K562 (cell line): ENCODE measurements around the gene MLC1. TPM values are rescaled to one million over a fixed set of nuclear protein-coding genes. Genes with fewer than 3 reads are reported as not detected.

ENCODE experiments used
- ATAC-seq: fragments of 200-7000 bp; cut with Tn5 transposase; 3 replicates; pipeline ENCODE4 v1.9.1; 2020; ENCODE audit warnings: moderate library complexity
- BruUV-seq: library from RNA; stranded (reverse); fragments of 400-500 nt; replicated peaks from 2 replicates; lab custom pipeline; 2021; lab: Mats Ljungman, UMichigan
- CTCF ChIA-PET: fragments of 300-600 bp; formaldehyde crosslinking; extraction: SDS; loops from one replicate; lab custom pipeline; 2021; ENCODE audit warnings: low intra/inter-chr PET ratio; lab: Yijun Ruan, JAX
- POLR2A ChIA-PET: fragments of 300-600, 350-650 bp; sonication (Branson Sonifier 250); formaldehyde crosslinking; extraction: SDS; loops from one replicate; lab custom pipeline; 2021; ENCODE audit warnings: antibody characterized with exemption, inconsistent platforms; lab: Yijun Ruan, JAX
- DNase-seq, 4 experiments: peaks; one replicate each; pipeline versions ENCODE4 v3.0.0 to v3.0.0-alpha.2; 2011 to 2018; ENCODE audit warnings: low spot score in 3 of 4, mixed read lengths in 3 of 4; ENCODE audit errors: extremely low read depth in 1 of 4
- FAIRE-seq: peaks from 2 replicates; lab custom pipeline; 2011; peaks lifted over from hg19 to GRCh38; lab: Jason Lieb, UNC
- H2AFZ ChIP-seq: 2 replicates; pipeline ENCODE4 v1.6.0; 2011; ENCODE audit warnings: low read depth, low read length, control low read depth, inconsistent platforms
- H3K27ac ChIP-seq: fragments of 200-600 bp; 3 replicates; pipeline ENCODE4 v1.8.0; 2011; ENCODE audit warnings: low read depth, mild to moderate bottlenecking, control low read depth, inconsistent platforms, low read length, moderate library complexity, mixed read lengths; ENCODE audit errors: extremely low read depth
- H3K27me3 ChIP-seq, 2 experiments: fragments of 300-600 bp in 1 of 2; 2 replicates in 1 of 2; 3 replicates in 1 of 2; pipeline versions ENCODE4 v1.6.0 to v1.8.0; 2011; ENCODE audit warnings: inconsistent platforms in 2 of 2, low read length in 2 of 2, mild to moderate bottlenecking in 1 of 2, mixed read lengths in 1 of 2, moderate library complexity in 1 of 2; ENCODE audit not compliant: control insufficient read depth in 2 of 2, insufficient read depth in 2 of 2
- H3K36me3 ChIP-seq: fragments of 300-600 bp; 3 replicates; pipeline ENCODE4 v1.8.0; 2011; ENCODE audit warnings: mild to moderate bottlenecking, low read length, inconsistent platforms; ENCODE audit not compliant: control insufficient read depth, insufficient read depth
- H3K4me1 ChIP-seq, 2 experiments: fragments of 200-600 bp in 1 of 2; replicated peaks in 1 of 2; 2 replicates in 1 of 2; 3 replicates in 1 of 2; pipeline versions ENCODE4 v1.5.1 to v1.8.0; 2011; ENCODE audit warnings: inconsistent platforms in 2 of 2, low read length in 2 of 2, mild to moderate bottlenecking in 1 of 2, mixed read lengths in 1 of 2, moderate library complexity in 1 of 2; ENCODE audit not compliant: control insufficient read depth in 2 of 2, insufficient read depth in 2 of 2
- H3K4me2 ChIP-seq: 2 replicates; pipeline ENCODE4 v1.6.1; 2011; ENCODE audit warnings: low read length, control low read depth, inconsistent platforms, mixed read lengths; ENCODE audit not compliant: insufficient read depth
- H3K4me3 ChIP-seq: fragments of 200-600 bp; sonication (generic), shearing (Covaris generic); 2 replicates; pipeline ENCODE4 v1.5.1; 2016; ENCODE audit warnings: control low read depth, inconsistent platforms
- H3K79me2 ChIP-seq: fragments of 200-600 bp; 3 replicates; pipeline ENCODE4 v1.8.0; 2011; ENCODE audit warnings: low read length, inconsistent platforms; ENCODE audit not compliant: control insufficient read depth, insufficient read depth
- H3K9ac ChIP-seq, 2 experiments: 2 replicates each; pipeline versions ENCODE4 v1.6.0 to v1.6.1; 2011; ENCODE audit warnings: low read depth in 2 of 2, low read length in 2 of 2, control low read depth in 1 of 2, inconsistent platforms in 1 of 2, mild to moderate bottlenecking in 1 of 2, mixed read lengths in 1 of 2; ENCODE audit not compliant: insufficient read depth in 1 of 2
- H3K9me1 ChIP-seq: one replicate; pipeline ENCODE4 v1.6.0; 2011; ENCODE audit warnings: inconsistent platforms, mild to moderate bottlenecking, low read length, moderate library complexity; ENCODE audit not compliant: control insufficient read depth, insufficient read depth
- H3K9me3 ChIP-seq: replicated peaks from 2 replicates; pipeline ENCODE4 v1.5.1; 2011; ENCODE audit warnings: low read depth, low read length, inconsistent platforms; ENCODE audit not compliant: control insufficient read depth, insufficient read depth
- H4K20me1 ChIP-seq: replicated peaks from 2 replicates; pipeline ENCODE4 v1.6.1; 2011; ENCODE audit warnings: low read length, inconsistent platforms, mixed read lengths; ENCODE audit not compliant: control insufficient read depth, insufficient read depth
- CBX8 ChIP-seq: fragments of 200-600 bp; sonication (generic); IDR thresholded peaks from 2 replicates; pipeline ENCODE4 v1.6.1; 2012; ENCODE audit warnings: borderline replicate concordance, mixed run types, low read depth, mild to moderate bottlenecking, moderate library complexity, mixed read lengths, low read length, control low read depth, inconsistent platforms; ENCODE audit not compliant: poor library complexity, severe bottlenecking; ENCODE audit errors: extremely low read depth
- WGBS: fragments of 100-300 bp; shearing (Covaris generic); methylation state at CpG from one replicate; pipeline ENCODE4 v1.1.6; 2016; ENCODE audit warnings: low coverage, mixed read lengths; ENCODE audit not compliant: insufficient coverage; ENCODE audit errors: missing lambda C conversion rate; 5-methylcytosine and 5-hydroxymethylcytosine counted together
- in situ Hi-C: fragments of 300-500 bp; cut with MboI; formaldehyde crosslinking; loops from 4 replicates; pipeline ENCODE4 v1.15.0; 2018; ENCODE audit warnings: inconsistent platforms, mixed read lengths
- intact Hi-C: fragments of 100-400 bp; cut with micrococcal nuclease; formaldehyde crosslinking; loops from 2 replicates; pipeline ENCODE4 v1.14.2; 2022
- polyA plus RNA-seq, 8 experiments: library from polyadenylated mRNA; depleted of rRNA in 4 of 8; stranded (reverse) in 5 of 8; unstranded in 3 of 8; fragments of >200 nt; fragmentation: Nextera tagmentation in 2 of 8; fragmentation: Illumina TruSeq in 1 of 8; extraction: Ambion mirVana in 2 of 8; extraction: Trizol in 1 of 8; gene quantifications; 2 replicates each; pipeline versions ENCODE4 v1.2.1 to v1.2.3, GENCODE V29; 2011 to 2014; ENCODE audit warnings: inconsistent platforms in 1 of 8, missing spikeins in 1 of 8
- total RNA-seq, 7 experiments: library from RNA; depleted of rRNA in 6 of 7; stranded (reverse); fragments of >200 nt in 6 of 7; fragmentation: Illumina TruSeq in 2 of 7; extraction: Trizol in 2 of 7; gene quantifications; 2 replicates each; pipeline versions ENCODE4 v1.2.1 to v1.2.3, GENCODE V29; 2011 to 2021; ENCODE audit warnings: low replicate concordance in 1 of 7
- TF ChIP-seq, protein P1 (sequence below), 2 experiments: IDR thresholded peaks in 1 of 2; conservative IDR thresholded peaks in 1 of 2; 2 replicates each; pipeline ENCODE4 v1.6.1; 2016; ENCODE audit warnings: low read depth in 2 of 2, mild to moderate bottlenecking in 1 of 2, missing compliant biosample characterization in 1 of 2, missing genetic modification characterization in 1 of 2, moderate library complexity in 1 of 2
- TF ChIP-seq, protein P2 (sequence below): fragments of 250-450 bp; sonication (Bioruptor Pico); IDR thresholded peaks from 2 replicates; pipeline ENCODE4 v1.4.0; 2020; ENCODE audit warnings: mild to moderate bottlenecking, moderate library complexity
- TF ChIP-seq, protein P3 (sequence below): IDR thresholded peaks from 2 replicates; pipeline ENCODE4 v1.6.1; 2016; ENCODE audit warnings: missing genetic modification characterization, missing compliant biosample characterization
- TF ChIP-seq, protein P4 (sequence below): fragments of 450-650 bp; IDR thresholded peaks from 2 replicates; pipeline ENCODE4 v1.6.1; 2014; ENCODE audit warnings: low read depth, mild to moderate bottlenecking, moderate library complexity, borderline replicate concordance

Gene MLC1
- total and polyA plus RNA-seq, 9 of the 15 experiments (the other 6 are each of a cell fraction or from before 2014, with no cell fraction given): 0.06 to 0.98 (median 0.39) TPM

DNA sequence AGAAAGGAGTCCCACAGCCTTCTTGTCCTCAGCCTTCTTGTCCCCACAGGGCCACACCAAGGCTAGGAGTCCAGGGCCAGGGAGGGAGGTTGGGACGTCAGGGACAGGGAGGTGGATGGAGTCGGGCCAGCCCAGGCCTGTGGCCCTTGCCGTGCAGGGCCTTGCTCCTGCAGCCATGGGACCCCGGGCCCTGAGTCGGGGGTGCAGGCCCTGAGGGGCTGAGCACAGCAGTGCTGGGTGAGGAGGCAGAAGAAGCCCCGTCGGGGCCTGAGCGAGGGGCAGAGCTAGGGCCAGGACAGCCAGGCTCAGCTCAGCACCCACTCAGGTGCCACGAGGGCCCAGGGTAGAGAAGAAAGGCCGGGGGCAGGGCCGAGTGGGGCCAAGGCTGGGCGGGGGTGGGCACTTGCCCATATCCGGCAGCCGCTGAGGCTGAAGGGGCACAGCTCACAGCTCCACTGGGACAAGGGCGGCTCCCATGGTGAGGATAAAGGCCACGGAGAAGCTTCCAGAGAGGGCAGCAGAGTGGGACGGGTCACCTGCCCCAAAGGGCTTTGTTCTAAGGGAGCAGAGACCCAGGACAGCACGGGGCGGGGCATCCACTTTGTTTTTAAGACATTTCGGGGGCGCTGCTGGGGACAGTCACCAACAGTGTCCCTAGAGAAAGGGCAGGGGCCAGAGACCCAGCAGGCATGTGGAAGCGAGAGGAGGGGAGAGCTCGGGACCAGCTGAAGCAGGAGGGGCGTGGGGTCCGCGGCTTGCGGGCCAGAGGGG, 3.6 kb downstream of the MLC1 start (continued):
- TF ChIP-seq, protein P1, sequence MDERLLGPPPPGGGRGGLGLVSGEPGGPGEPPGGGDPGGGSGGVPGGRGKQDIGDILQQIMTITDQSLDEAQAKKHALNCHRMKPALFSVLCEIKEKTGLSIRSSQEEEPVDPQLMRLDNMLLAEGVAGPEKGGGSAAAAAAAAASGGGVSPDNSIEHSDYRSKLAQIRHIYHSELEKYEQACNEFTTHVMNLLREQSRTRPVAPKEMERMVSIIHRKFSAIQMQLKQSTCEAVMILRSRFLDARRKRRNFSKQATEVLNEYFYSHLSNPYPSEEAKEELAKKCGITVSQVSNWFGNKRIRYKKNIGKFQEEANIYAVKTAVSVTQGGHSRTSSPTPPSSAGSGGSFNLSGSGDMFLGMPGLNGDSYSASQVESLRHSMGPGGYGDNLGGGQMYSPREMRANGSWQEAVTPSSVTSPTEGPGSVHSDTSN (CRISPR knock-in tag; IDR thresholded peaks at IDR 0.05; ENCODE audit: low read depth): no peak
- TF ChIP-seq, protein P1 (tag; conservative IDR thresholded peaks at IDR 0.05; ENCODE audit: low read depth): no peak

DNA sequence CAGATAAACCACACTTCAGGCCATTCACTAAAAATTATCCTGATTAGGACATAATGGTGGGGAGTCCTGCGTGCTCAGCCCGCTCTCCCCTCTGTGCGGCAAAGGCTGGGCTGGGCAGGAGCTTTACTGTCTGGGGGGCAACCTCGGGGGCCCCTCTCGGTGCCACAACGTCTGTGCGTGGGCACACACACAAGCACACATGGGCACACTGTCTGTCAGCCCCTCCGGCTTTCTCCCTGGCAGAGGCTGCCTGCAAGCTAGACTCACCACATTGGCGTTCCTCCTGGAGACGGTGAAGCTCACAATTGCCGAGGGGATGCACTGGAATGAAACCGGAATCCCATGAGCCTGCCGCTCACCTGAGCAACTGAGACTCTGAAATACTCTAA, 5.2 kb downstream of the MLC1 start:
- Histone ChIP-seq H3K4me3 (no peak overlapping the region), H4K20me1 (no peaks in the 10 kb centered on the region)
- ChIA-PET POLR2A (no interaction called here), CTCF (no interaction called here)
- ATAC-seq: no peak
- TF ChIP-seq, protein P2, sequence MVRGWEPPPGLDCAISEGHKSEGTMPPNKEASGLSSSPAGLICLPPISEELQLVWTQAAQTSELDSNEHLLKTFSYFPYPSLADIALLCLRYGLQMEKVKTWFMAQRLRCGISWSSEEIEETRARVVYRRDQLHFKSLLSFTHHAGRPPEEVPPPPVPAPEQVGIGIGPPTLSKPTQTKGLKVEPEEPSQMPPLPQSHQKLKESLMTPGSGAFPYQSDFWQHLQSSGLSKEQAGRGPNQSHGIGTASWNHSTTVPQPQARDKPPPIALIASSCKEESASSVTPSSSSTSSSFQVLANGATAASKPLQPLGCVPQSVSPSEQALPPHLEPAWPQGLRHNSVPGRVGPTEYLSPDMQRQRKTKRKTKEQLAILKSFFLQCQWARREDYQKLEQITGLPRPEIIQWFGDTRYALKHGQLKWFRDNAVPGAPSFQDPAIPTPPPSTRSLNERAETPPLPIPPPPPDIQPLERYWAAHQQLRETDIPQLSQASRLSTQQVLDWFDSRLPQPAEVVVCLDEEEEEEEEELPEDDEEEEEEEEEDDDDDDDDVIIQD (CRISPR knock-in tag): no peak
- TF ChIP-seq CBX8: no peak
- TF ChIP-seq, protein P1 (CRISPR knock-in tag; IDR thresholded peaks at IDR 0.05; ENCODE audit: low read depth): no peak
- TF ChIP-seq, protein P1 (tag; conservative IDR thresholded peaks at IDR 0.05; ENCODE audit: low read depth): no peak
- TF ChIP-seq, protein P3, sequence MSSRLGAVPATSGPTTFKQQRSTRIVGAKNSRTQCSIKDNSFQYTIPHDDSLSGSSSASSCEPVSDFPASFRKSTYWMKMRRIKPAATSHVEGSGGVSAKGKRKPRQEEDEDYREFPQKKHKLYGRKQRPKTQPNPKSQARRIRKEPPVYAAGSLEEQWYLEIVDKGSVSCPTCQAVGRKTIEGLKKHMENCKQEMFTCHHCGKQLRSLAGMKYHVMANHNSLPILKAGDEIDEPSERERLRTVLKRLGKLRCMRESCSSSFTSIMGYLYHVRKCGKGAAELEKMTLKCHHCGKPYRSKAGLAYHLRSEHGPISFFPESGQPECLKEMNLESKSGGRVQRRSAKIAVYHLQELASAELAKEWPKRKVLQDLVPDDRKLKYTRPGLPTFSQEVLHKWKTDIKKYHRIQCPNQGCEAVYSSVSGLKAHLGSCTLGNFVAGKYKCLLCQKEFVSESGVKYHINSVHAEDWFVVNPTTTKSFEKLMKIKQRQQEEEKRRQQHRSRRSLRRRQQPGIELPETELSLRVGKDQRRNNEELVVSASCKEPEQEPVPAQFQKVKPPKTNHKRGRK (tag): no peak
- TF ChIP-seq, protein P4, sequence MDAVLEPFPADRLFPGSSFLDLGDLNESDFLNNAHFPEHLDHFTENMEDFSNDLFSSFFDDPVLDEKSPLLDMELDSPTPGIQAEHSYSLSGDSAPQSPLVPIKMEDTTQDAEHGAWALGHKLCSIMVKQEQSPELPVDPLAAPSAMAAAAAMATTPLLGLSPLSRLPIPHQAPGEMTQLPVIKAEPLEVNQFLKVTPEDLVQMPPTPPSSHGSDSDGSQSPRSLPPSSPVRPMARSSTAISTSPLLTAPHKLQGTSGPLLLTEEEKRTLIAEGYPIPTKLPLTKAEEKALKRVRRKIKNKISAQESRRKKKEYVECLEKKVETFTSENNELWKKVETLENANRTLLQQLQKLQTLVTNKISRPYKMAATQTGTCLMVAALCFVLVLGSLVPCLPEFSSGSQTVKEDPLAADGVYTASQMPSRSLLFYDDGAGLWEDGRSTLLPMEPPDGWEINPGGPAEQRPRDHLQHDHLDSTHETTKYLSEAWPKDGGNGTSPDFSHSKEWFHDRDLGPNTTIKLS: no peak
- TF ChIP-seq, all 486 proteins: peak for 0
- H3K4me2 ChIP-seq: no peak overlapping the region
- no peaks in the 10 kb centered on the region for H3K79me2 ChIP-seq
- H3K9me1 ChIP-seq: no peaks in the 10 kb centered on the region
- intact Hi-C loops (no loop called here), in situ Hi-C loops (no loop called here)
- no peak for DNase-seq
- FAIRE-seq: no peak
- no peaks in the 10 kb centered on the region for H3K27me3 ChIP-seq
- H3K27ac ChIP-seq: no peak overlapping the region
- no peak overlapping the region for H2AFZ ChIP-seq
- peaks cover 4 to 32% of the 10 kb centered on the region in 2 experiments; a peak in 4 of 5 replicates for H3K4me1 ChIP-seq
- H3K9ac ChIP-seq: no peak overlapping the region
- H3K9me3 ChIP-seq: no peaks in the 10 kb centered on the region
- no peaks in the 10 kb centered on the region for H3K36me3 ChIP-seq
- no TSS peak for BruUV-seq
- 36% methylated on average over 8 of the region's 13 CpGs for WGBS
